GM21390 (cell line): Measurements from ENCODE around the gene LRRK1.
"Not testable (repeated sequence)": the region's sequence is repeated elsewhere in the genome, so short reads cannot be mapped to it uniquely, and the experiment has no call there.

Experiments used
- ATAC-seq: cut with Tn5 transposase; IDR thresholded peaks from one replicate; pipeline ENCODE4 v1.9.1; 2021; ENCODE audit not compliant: unreplicated experiment

LRRK1 gene

DNA sequence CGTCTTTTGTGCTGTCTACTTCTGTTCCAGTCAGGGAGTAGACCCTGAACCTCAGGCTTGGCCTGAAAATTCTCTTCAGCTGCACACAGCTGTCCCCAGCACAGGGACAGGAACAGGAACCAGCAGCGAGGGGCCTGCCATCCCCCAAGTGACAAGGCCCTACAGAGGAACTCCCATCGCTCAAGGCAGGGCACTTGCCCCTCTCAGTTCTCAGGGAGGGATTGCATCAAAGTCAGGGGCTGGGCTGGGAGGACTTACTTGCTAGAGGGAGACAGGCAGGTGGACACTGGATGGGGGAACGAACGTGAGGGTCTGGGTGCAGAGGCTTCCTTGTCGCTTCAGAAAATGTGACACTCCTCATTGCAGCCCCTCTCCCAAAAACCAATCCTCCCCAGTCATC lies 169.1 kb downstream of the LRRK1 start:
- ATAC-seq, result no peak

DNA sequence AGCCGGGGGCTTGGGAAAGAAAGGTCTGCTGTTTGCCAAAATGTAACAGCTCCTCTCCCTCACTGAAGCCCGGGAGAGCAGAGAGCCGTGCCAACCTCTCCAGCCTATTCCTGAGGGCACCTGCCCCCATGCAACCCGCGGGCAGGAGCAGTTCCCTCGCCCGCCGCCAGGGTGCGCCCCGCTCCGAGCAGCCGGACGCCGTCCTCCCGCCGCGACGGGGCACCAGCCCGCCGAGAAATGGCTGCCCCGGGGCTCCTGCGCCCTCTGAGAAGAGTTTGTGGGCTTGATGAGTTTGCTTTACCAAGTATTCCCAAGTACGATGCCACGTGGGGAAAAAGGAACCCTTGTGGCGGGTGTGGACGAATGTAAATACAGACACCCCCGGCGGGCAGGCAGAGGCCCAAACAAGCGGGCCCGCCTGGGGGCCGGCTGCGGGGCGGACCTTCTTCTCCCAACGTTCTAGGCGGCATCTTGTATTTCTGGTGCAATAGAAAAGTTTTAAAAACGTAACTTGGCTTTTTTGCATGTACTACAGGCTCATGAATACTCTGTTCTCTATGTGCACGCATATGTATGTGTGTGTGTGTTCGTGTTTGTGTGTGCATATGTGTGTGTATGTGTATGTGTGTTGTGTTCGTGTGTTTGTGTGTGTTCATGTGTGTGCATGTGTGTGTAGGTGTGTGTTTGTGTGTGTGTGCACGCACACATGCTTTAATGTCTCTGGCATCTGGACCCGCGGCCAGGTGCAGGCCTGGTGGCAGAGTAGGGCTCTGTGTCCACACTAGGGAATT lies 169.8 kb downstream of the LRRK1 start:
- no peak for ATAC-seq

GRCh38 chr15:101089579-101090427 lies 170.6 kb downstream of the LRRK1 start:
- no peak for ATAC-seq

DNA sequence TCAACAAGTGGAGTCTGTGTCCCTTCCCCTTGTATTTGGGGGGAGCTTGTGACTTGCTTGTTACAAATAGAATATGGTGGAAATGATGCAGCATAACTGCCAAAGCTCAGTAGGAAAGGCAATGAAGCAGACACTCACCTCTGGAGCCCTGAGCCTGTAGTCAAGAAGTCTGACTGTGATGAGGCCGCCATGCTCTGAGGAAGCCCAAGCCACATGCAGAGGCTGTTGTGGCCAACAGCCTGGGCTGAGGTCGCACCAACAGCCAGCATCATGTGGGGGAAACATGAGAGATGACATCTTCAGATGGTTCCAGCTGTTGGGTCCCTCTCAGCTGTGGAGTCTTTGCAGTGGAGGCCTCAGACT lies 171.3 kb downstream of the LRRK1 start:
- ATAC-seq, result no peak

GRCh38 chr15:101091080-101092017 lies 172.2 kb downstream of the LRRK1 start:
- no peak for ATAC-seq

- ATAC-seq, result no peak
These were observed 173.2 kb downstream of the LRRK1 start for GRCh38 chr15:101092156-101092866.

DNA sequence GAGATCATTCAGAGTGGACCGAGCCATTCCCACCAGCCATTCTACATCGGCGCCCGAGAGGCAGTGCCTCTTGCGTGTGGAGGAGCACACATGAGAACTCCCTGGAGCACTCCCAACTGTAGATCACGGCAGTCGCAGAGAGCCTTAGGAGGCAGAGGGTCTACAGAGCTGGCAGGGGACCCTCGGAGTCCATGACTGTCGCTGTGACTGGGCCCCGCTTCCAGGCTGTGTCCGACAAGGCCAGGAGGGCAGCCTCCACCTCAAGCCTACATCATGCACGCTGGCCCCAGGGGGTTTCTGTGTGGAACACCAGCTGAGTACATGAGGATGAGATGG lies 173.7 kb downstream of the LRRK1 start:
- no peak for ATAC-seq

- ATAC-seq, result no peak
These were observed 174.8 kb downstream of the LRRK1 start for GRCh38 chr15:101093958-101094357.

DNA sequence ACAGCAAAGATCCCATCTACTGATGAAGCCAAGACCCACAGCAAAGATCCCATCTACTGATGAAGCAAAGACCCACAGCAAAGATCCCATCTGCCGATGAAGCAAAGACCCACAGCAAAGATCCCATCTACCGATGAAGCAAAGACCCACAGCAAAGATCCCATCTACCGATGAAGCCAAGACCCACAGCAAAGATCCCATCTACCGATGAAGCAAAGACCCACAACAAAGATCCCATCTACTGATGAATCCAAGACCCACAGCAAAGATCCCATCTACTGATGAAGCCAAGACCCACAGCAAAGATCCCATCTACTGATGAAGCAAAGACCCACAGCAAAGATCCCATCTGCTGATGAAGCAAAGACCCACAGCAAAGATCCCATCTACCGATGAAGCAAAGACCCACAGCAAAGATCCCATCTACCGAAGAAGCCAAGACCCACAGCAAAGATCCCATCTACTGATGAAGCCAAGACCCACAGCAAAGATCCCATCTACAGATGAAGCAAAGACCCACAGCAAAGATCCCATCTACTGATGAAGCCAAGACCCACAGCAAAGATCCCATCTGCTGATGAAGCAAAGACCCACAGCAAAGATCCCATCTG lies 176.7 kb downstream of the LRRK1 start:
- not testable (repeated sequence) for ATAC-seq

- no peak for ATAC-seq
These were observed 178.0 kb downstream of the LRRK1 start for GRCh38 chr15:101097111-101097510.

DNA sequence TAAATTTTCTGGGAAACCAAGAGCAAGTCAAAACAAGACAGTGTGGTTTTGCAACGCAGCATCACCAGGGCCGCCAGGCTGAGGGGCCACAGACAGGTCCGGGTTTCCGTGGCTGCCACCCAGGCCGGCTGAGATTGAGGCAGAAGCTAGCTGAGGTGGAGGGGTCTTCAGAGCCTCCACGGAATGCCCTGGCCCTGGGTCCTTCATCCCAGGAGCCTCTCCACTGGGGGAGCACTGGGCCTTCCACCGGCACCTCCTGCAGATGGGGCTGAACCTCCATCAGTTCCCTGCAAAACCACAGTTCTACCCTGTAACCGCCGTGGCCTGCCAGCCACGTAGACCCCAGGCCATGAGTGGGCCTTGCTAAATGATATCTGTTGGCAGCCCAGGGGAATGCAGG lies 180.0 kb downstream of the LRRK1 start:
- no peak for ATAC-seq

DNA sequence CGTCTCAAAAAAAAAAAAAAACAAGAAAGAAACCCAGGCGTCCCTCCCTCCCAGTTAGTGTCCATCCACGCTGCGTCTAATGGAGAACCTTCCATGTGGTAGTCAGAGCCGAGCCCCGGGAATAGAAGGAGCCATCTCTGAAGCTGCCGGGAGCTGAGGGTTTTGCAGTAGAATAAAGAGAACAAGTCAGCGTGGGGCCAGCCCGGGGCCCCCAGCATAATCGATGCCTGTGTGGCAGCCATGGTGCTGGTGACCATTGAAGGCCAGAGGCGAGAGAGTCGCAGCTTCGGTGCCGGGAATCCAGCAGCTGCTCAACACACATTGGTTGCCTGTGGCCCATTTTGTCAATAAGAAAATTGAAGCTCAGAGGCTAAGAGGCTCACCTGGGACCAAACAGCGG lies 181.0 kb downstream of the LRRK1 start:
- ATAC-seq, result no peak

GRCh38 chr15:101100593-101101442 lies 181.7 kb downstream of the LRRK1 start:
- ATAC-seq, result no peak

GRCh38 chr15:101101676-101102075 lies 182.5 kb downstream of the LRRK1 start:
- no peak for ATAC-seq

DNA sequence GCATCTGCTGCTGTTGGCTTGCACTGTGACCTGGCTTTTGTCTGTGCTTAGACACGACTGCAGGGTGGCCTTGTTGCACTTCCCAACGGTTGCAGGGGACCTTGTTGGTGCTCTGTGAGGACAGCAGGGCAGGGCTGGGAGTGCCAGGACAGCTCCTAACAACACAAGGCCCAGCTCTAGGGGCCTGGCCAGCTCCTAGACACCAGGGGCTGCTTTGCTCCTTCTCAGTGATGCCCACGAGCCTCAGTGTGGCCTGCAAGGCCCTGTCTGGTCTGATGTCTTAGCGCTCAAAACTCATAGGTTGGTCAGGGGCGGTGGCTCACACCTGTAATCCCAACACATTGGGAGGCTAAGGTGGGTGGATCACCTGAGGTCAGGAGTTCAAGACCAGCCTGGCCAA lies 183.6 kb downstream of the LRRK1 start:
- ATAC-seq, result no peak

- ATAC-seq, result no peak
These were observed 184.4 kb downstream of the LRRK1 start for GRCh38 chr15:101103598-101103997.

DNA sequence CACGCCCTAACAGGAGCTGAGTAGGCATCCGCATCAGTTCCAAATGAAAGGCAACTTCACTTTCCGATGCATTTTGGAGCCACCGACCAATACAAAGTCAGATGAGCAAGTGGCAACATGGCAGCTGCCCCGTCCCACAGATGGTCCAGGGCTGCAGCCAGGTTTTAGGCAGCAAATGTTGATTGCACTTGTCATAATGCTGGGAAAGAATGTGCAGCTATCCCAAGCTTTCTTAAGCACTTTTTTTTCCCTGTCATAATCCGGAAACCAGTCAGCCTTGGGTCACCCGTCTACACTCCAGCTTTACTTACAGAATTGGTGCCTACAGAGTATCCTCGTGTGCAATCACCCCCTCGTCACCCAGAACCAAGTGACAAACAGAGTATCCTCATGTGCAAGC lies 185.0 kb downstream of the LRRK1 start:
- no peak for ATAC-seq

- no peak for ATAC-seq
These were observed 186.1 kb downstream of the LRRK1 start for GRCh38 chr15:101105059-101105891.

GRCh38 chr15:101107101-101107500 lies 187.9 kb downstream of the LRRK1 start:
- no peak for ATAC-seq
